ENCODE data around the gene M1AP. TPM values are rescaled to one million over a fixed set of nuclear protein-coding genes. Genes with fewer than 3 reads are reported as not detected.

The M1AP gene
- total and polyA plus RNA-seq, 7 donors = 0.16 to 0.60 (median 0.33) TPM; not detected in 3

DNA sequence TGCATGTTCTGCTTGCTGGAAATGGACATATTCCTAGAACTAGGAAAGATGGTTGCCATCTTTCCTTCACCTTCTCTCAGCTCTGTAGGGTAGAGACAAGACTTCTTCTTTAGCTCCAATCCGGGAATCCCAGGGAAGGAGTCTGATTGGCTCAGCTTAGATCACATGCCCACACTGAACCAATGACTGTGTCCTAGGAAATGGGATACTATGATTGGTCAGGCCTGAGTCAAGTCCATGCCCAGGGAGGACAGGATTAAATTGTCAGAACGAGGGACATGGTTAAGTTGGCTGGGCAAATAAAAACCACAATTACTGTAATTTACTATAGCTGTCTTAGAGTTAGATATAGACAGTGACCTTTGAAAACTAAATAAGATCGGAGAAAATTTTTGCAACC is 37.3 kb upstream of the M1AP start:
- intact Hi-C loops (cut with DNase I) = no loop called here
- H3K9me3 ChIP-seq = no peaks in the 10 kb centered on the region
- TF ChIP-seq POLR2AphosphoS5 (IDR thresholded peaks at IDR 0.05) (no peak), EP300 (IDR thresholded peaks at IDR 0.05) (no peak), POLR2A (IDR thresholded peaks at IDR 0.05) (no peak)
- TF ChIP-seq, protein P1, sequence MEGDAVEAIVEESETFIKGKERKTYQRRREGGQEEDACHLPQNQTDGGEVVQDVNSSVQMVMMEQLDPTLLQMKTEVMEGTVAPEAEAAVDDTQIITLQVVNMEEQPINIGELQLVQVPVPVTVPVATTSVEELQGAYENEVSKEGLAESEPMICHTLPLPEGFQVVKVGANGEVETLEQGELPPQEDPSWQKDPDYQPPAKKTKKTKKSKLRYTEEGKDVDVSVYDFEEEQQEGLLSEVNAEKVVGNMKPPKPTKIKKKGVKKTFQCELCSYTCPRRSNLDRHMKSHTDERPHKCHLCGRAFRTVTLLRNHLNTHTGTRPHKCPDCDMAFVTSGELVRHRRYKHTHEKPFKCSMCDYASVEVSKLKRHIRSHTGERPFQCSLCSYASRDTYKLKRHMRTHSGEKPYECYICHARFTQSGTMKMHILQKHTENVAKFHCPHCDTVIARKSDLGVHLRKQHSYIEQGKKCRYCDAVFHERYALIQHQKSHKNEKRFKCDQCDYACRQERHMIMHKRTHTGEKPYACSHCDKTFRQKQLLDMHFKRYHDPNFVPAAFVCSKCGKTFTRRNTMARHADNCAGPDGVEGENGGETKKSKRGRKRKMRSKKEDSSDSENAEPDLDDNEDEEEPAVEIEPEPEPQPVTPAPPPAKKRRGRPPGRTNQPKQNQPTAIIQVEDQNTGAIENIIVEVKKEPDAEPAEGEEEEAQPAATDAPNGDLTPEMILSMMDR (IDR thresholded peaks at IDR 0.05) = no peak
- no peaks in the 10 kb centered on the region for H3K4me1 ChIP-seq
- 80 to 85% methylated on average over 3 of the region's 3 CpGs for WGBS, 2 donors
- no peak for DNase-seq
- no peak overlapping the region for H3K4me3 ChIP-seq
- H3K36me3 ChIP-seq = peaks cover 0 to 8% (median 0%) of the 10 kb centered on the region in 4 donors
- no peak overlapping the region for H3K27ac ChIP-seq
- no peaks in the 10 kb centered on the region for H3K27me3 ChIP-seq

DNA sequence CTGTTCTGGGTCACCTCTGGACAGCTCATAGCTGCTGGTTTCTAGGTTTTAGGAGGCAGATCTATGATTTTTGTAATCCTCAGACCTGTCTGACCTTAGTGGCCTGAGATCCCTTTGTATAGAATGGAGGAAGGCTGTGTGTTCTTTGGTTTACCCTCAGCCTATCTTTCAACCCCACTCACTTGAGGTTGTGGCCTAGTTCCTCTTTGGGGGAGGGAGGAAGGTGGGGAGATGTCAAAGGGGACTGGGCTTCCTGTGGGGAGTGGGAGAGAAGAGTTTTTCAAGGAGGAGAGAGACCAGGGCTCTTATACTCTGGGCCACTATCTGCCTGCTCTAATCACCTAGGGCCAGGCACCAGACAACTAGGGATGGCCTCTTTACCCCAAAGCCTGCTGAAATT is 34.4 kb upstream of the M1AP start:
- H3K36me3 ChIP-seq = peaks cover 0 to 35% (median 3%) of the 10 kb centered on the region in 4 donors
- no peak for TF ChIP-seq POLR2AphosphoS5 (IDR thresholded peaks at IDR 0.05)
- TF ChIP-seq, protein P1 (IDR thresholded peaks at IDR 0.05) = no peak
- no peak for TF ChIP-seq EP300 (IDR thresholded peaks at IDR 0.05)
- TF ChIP-seq POLR2A (IDR thresholded peaks at IDR 0.05) = no peak
- intact Hi-C loops (cut with DNase I) = no loop called here
- H3K9me3 ChIP-seq = no peaks in the 10 kb centered on the region
- H3K4me3 ChIP-seq = no peak overlapping the region
- H3K27ac ChIP-seq = no peak overlapping the region
- H3K27me3 ChIP-seq = no peaks in the 10 kb centered on the region
- no peaks in the 10 kb centered on the region for H3K4me1 ChIP-seq
- no peak for DNase-seq

DNA sequence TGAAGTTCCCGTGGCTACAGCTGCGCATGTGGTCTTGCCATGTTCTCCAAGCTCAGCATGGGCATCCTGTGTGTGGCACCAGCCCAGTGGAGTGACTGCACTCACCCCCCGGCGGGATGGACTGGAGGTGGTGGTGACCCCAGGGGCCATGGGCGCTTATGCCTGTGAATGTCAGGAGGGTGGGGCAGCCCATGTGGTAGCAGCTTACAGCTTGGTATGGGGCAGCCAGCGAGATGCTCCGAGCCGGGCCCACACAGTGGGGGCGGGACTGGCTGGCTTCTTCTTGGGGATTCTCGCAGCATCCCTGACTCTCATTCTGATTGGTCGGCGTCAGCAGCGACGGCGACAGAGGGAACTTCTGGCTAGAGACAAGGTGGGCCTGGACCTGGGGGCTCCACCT is 31.5 kb upstream of the M1AP start:
- no peaks in the 10 kb centered on the region for H3K9me3 ChIP-seq
- WGBS, 2 donors = 97 to 98% methylated on average over 15 of the region's 15 CpGs
- intact Hi-C loops (cut with DNase I) = no loop called here
- no peak overlapping the region for H3K4me3 ChIP-seq
- H3K36me3 ChIP-seq = peaks cover 10 to 63% (median 21%) of the 10 kb centered on the region in 4 donors
- TF ChIP-seq EP300 (IDR thresholded peaks at IDR 0.05) (no peak), POLR2A (IDR thresholded peaks at IDR 0.05) (no peak), POLR2AphosphoS5 (IDR thresholded peaks at IDR 0.05) (no peak)
- TF ChIP-seq, protein P1 (IDR thresholded peaks at IDR 0.05) = no peak
- H3K27ac ChIP-seq = no peak overlapping the region
- DNase-seq = no peak
- no peaks in the 10 kb centered on the region for H3K4me1 ChIP-seq
- H3K27me3 ChIP-seq = no peaks in the 10 kb centered on the region

DNA sequence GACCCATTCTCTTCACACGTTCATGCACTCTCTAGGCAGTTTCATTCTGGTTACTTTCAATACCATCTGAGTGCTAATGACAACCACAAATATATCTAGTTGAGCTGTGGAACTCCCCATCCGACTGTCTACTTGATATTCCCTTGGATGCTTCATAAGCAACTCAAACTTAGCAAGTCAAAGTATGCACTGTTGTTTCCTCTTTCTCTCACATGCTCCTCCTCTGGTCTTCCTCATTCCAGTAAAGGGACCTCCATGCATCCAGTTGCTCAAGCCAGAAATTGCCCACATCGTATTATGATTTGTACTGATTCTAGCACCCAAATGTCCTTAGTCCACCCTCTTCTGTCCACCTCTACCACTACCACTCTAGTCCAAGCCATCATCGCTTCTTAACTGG is 28.2 kb upstream of the M1AP start:
- Histone ChIP-seq H3K27ac (no peak overlapping the region), H3K4me1 (no peaks in the 10 kb centered on the region), H3K36me3 (peaks cover 10 to 76% (median 22%) of the 10 kb centered on the region in 4 donors), H3K4me3 (no peak overlapping the region), H3K9me3 (no peaks in the 10 kb centered on the region), H3K27me3 (no peaks in the 10 kb centered on the region)
- DNase-seq = no peak
- intact Hi-C loops (cut with DNase I) = no loop called here
- no peak for TF ChIP-seq POLR2AphosphoS5 (IDR thresholded peaks at IDR 0.05)
- TF ChIP-seq, protein P1 (IDR thresholded peaks at IDR 0.05) = no peak
- no peak for TF ChIP-seq POLR2A (IDR thresholded peaks at IDR 0.05)
- TF ChIP-seq EP300 (IDR thresholded peaks at IDR 0.05) = no peak
- WGBS, 2 donors = 90% methylated on average over 4 of the region's 4 CpGs

- no peak for DNase-seq
- H3K27me3 ChIP-seq = no peaks in the 10 kb centered on the region
- WGBS, 2 donors = 91 to 93% methylated on average over 6 of the region's 6 CpGs
- no peaks in the 10 kb centered on the region for H3K9me3 ChIP-seq
- peaks cover 10 to 64% (median 22%) of the 10 kb centered on the region in 4 donors for H3K36me3 ChIP-seq
- no peaks in the 10 kb centered on the region for H3K4me1 ChIP-seq
- no peak overlapping the region for H3K27ac ChIP-seq
- no peak for TF ChIP-seq EP300 (IDR thresholded peaks at IDR 0.05)
- TF ChIP-seq POLR2AphosphoS5 (IDR thresholded peaks at IDR 0.05) = no peak
- TF ChIP-seq, protein P1 (IDR thresholded peaks at IDR 0.05) = no peak
- TF ChIP-seq POLR2A (IDR thresholded peaks at IDR 0.05) = no peak
- intact Hi-C loops (cut with DNase I) = no loop called here
- H3K4me3 ChIP-seq = no peak overlapping the region
Observed at GRCh38 chr2:74675090-74675489, 27.0 kb upstream of the M1AP start.

All from sigmoid colon (tissue), 7 donors.